ENCODE measurements around the gene USP9X. TPM values are rescaled to one million over a fixed set of nuclear protein-coding genes. Genes with fewer than 3 reads are reported as not detected.
"Not testable (repeated sequence)": the region's sequence is repeated elsewhere in the genome, so short reads cannot be mapped to it uniquely, and the experiment has no call there.

Gene USP9X
- total and polyA plus RNA-seq, 8 donors = 6.3 to 55.2 (median 31.3) TPM

DNA sequence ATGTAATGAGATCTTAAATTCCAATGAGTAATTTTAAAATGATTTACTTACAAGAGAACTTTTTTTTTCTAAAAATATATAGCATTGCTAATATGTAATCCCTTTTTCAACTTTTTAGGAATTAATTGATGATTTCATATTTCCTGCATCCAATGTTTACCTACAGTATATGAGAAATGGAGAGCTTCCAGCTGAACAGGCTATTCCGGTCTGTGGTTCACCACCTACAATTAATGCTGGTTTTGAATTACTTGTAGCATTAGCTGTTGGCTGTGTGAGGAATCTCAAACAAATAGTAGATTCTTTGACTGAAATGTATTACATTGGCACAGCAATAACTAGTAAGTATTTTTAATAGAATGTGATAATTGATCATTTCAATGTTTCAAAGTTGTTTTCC, 113.2 kb downstream of the USP9X start:
- no peak overlapping the region for H3K27ac ChIP-seq
- ATAC-seq (no peak), FAIRE-seq (no peak), DNase-seq (no peak)
- TF ChIP-seq, protein P1, sequence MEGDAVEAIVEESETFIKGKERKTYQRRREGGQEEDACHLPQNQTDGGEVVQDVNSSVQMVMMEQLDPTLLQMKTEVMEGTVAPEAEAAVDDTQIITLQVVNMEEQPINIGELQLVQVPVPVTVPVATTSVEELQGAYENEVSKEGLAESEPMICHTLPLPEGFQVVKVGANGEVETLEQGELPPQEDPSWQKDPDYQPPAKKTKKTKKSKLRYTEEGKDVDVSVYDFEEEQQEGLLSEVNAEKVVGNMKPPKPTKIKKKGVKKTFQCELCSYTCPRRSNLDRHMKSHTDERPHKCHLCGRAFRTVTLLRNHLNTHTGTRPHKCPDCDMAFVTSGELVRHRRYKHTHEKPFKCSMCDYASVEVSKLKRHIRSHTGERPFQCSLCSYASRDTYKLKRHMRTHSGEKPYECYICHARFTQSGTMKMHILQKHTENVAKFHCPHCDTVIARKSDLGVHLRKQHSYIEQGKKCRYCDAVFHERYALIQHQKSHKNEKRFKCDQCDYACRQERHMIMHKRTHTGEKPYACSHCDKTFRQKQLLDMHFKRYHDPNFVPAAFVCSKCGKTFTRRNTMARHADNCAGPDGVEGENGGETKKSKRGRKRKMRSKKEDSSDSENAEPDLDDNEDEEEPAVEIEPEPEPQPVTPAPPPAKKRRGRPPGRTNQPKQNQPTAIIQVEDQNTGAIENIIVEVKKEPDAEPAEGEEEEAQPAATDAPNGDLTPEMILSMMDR (IDR thresholded peaks at IDR 0.05) = no peak
- no peaks in the 10 kb centered on the region for H3K4me1 ChIP-seq
- no peaks in the 10 kb centered on the region for H3K9me3 ChIP-seq
- H3K36me3 ChIP-seq = peaks cover 0 to 35% (median 0%) of the 10 kb centered on the region in 3 donors
- 89 to 91% methylated on average over 1 of the region's 1 CpG for WGBS, 2 donors
- H3K4me3 ChIP-seq = no peak overlapping the region
- no peaks in the 10 kb centered on the region for H3K27me3 ChIP-seq
- intact Hi-C loops (cut with DNase I) = no loop called here

DNA sequence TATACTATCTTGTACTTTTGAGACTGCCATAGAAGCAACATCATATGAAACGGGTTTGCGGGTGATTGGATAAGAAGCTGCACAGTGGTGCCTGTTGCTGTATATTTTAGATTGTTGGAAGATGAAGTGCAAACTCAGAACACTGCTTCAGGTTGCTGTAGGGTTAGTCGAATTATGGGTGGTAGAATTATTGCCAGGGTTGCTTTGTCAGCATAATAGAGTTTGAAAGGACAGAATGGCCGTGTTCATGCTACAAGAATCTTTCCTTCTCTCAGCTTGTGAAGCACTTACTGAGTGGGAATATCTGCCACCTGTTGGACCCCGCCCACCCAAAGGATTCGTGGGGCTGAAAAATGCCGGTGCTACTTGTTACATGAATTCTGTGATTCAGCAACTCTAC, 115.5 kb downstream of the USP9X start:
- intact Hi-C loops (cut with DNase I) = no loop called here
- no peak for DNase-seq
- TF ChIP-seq, protein P1 (IDR thresholded peaks at IDR 0.05) = no peak
- Histone ChIP-seq H3K9me3 (no peaks in the 10 kb centered on the region), H3K27ac (no peak overlapping the region), H3K4me1 (no peaks in the 10 kb centered on the region), H3K4me3 (no peak overlapping the region), H3K36me3 (peaks cover 0 to 35% (median 0%) of the 10 kb centered on the region in 3 donors), H3K27me3 (no peaks in the 10 kb centered on the region)
- 86 to 95% methylated on average over 7 of the region's 7 CpGs for WGBS, 2 donors
- FAIRE-seq = no peak
- no peak for ATAC-seq

DNA sequence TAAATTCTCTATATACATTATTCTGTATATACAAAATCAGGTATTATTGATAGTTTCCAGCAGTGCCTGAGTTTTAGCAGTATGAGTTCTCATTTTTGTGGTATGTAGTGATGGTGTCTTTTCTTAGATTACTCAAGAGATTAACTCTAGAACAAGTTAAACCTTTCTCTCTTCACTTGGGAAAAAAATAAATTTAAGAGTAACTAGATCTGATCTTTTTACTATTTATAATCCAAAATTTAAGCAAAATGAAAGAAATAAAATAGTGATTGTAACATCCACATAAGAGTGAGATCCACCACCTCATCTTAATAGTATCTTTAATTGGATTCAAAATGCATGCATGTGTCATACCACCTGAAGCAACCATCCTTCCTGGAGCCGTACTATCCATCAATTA, 124.6 kb downstream of the USP9X start:
- 92 to 97% methylated on average over 1 of the region's 1 CpG for WGBS, 2 donors
- TF ChIP-seq, protein P1 (IDR thresholded peaks at IDR 0.05) = no peak

DNA sequence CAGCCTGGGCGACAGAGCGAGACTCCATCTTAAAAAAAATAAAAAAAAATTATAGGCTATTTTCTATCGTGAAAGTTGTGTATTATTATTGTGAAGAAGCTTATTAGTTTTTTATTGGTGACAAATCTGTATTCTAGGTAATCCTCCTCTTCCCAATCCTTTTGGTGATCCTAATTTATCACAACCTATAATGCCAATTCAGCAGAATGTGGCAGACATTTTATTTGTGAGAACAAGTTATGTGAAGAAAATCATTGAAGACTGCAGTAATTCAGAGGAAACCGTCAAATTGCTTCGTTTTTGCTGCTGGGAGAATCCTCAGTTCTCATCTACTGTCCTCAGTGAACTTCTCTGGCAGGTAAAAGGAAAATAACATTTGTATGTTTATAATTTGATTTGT, 139.4 kb downstream of the USP9X start:
- no peaks in the 10 kb centered on the region for H3K4me1 ChIP-seq
- peaks cover 4 to 45% (median 5%) of the 10 kb centered on the region in 3 donors for H3K36me3 ChIP-seq
- no peak for FAIRE-seq
- H3K27me3 ChIP-seq = no peaks in the 10 kb centered on the region
- intact Hi-C loops (cut with DNase I) = no loop called here
- H3K9me3 ChIP-seq = no peaks in the 10 kb centered on the region
- H3K27ac ChIP-seq = no peak overlapping the region
- H3K4me3 ChIP-seq = no peak overlapping the region
- TF ChIP-seq, protein P1 (IDR thresholded peaks at IDR 0.05) = no peak
- no peak for ATAC-seq
- WGBS, 2 donors = 94 to 97% methylated on average over 5 of the region's 5 CpGs
- no peak for DNase-seq

More for the DNA sequence above, 124.6 kb downstream of the USP9X start:
- ATAC-seq (no peak), FAIRE-seq (peak; percentile 47), DNase-seq (no peak)
- Histone ChIP-seq H3K36me3 (peaks cover 0 to 56% (median 4%) of the 10 kb centered on the region in 3 donors), H3K9me3 (no peaks in the 10 kb centered on the region), H3K4me1 (no peaks in the 10 kb centered on the region), H3K27ac (no peak overlapping the region), H3K27me3 (no peaks in the 10 kb centered on the region), H3K4me3 (no peak overlapping the region)
- intact Hi-C loops (cut with DNase I) = no loop called here

DNA sequence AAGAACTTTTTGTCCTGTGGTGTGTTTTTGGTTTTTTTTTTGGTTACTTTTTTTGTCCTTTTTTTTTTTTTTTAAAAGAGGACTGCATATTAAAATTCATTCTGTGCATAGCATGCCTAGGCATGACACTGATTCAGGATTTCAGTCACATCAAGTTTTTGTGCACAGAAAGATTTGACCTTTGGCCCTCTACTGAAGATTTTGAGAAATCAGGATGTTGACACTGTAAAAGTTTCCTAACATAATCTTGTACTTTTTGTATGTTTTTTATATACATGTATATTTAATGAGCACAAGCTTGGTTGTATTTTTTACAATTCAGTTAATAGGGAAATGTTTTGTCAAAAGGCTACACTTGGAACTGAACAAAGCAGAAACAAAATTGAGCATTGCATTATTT, 148.7 kb downstream of the USP9X start:
- Histone ChIP-seq H3K27ac (no peak overlapping the region), H3K36me3 (peaks cover 3 to 41% (median 3%) of the 10 kb centered on the region in 3 donors), H3K27me3 (no peaks in the 10 kb centered on the region), H3K9me3 (no peaks in the 10 kb centered on the region), H3K4me3 (no peak overlapping the region), H3K4me1 (no peaks in the 10 kb centered on the region)
- no peak for FAIRE-seq
- TF ChIP-seq, protein P1 (IDR thresholded peaks at IDR 0.05) = no peak
- ATAC-seq = no peak
- intact Hi-C loops (cut with DNase I) = no loop called here
- no peak for DNase-seq

DNA sequence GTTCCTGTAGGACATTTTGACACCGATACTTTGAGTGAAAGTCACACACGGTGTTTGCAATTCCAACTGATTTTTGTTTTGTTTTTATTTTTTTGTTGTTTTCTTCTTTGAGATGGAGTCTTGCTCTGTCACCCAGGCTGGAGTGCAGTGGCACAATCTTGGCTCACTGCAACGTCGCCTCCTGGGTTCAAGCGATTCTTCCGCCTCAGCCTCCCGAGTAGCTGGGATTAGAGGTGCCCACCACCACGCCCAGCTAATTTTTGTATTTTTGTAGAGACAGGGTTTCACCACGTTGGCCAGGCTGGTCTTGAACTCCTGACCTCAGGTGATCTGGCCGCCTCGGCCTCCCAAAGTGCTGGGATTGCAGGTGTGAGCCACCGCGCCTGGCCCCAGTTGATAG, 149.2 kb downstream of the USP9X start:
- WGBS, 2 donors = 96 to 97% methylated on average over 13 of the region's 13 CpGs
- H3K27me3 ChIP-seq; intact Hi-C loops (cut with DNase I); ATAC-seq; DNase-seq; H3K4me1 ChIP-seq; H3K4me3 ChIP-seq; H3K27ac ChIP-seq; FAIRE-seq; H3K9me3 ChIP-seq: not testable (repeated sequence)
- peaks cover 3 to 37% (median 3%) of the 10 kb centered on the region in 3 donors for H3K36me3 ChIP-seq

Measured in pancreas (tissue), 10 donors.